ENCODE results near the gene TRPM4.

- no peak for TF ChIP-seq PRDM10 (tag by site-specific recombination; IDR thresholded peaks at IDR 0.05)
- TF ChIP-seq GLI4 (tag by site-specific recombination; IDR thresholded peaks at IDR 0.05), result no peak
- TF ChIP-seq MYNN (tag by site-specific recombination; IDR thresholded peaks at IDR 0.05; ENCODE audit: borderline replicate concordance), result no peak
- TF ChIP-seq ZNF549 (tag by site-specific recombination; IDR thresholded peaks at IDR 0.05), result no peak
- TF ChIP-seq ZNF558 (tag by site-specific recombination; IDR thresholded peaks at IDR 0.05), result no peak
- TF ChIP-seq CTCF (tag by site-specific recombination; IDR thresholded peaks at IDR 0.05), result no peak
- TF ChIP-seq ZBTB21 (tag by site-specific recombination; IDR thresholded peaks at IDR 0.05), result no peak
- TF ChIP-seq PATZ1 (tag by site-specific recombination; IDR thresholded peaks at IDR 0.05), result no peak
- no peak for TF ChIP-seq REST (tag by site-specific recombination; IDR thresholded peaks at IDR 0.05)
- TF ChIP-seq ZIC2 (tag by site-specific recombination; IDR thresholded peaks at IDR 0.05), result no peak
- no peak for TF ChIP-seq RBAK (tag by site-specific recombination; IDR thresholded peaks at IDR 0.05)
- TF ChIP-seq YY1 (tag by site-specific recombination; IDR thresholded peaks at IDR 0.05), result no peak
- TF ChIP-seq ZNF624 (tag by site-specific recombination; IDR thresholded peaks at IDR 0.05), result no peak
Observed at GRCh38 chr19:49212016-49212701, 54.6 kb downstream of the TRPM4 start.

All from HEK293 (cell line).